ENCODE results near the gene GALM.

Gene GALM

DNA sequence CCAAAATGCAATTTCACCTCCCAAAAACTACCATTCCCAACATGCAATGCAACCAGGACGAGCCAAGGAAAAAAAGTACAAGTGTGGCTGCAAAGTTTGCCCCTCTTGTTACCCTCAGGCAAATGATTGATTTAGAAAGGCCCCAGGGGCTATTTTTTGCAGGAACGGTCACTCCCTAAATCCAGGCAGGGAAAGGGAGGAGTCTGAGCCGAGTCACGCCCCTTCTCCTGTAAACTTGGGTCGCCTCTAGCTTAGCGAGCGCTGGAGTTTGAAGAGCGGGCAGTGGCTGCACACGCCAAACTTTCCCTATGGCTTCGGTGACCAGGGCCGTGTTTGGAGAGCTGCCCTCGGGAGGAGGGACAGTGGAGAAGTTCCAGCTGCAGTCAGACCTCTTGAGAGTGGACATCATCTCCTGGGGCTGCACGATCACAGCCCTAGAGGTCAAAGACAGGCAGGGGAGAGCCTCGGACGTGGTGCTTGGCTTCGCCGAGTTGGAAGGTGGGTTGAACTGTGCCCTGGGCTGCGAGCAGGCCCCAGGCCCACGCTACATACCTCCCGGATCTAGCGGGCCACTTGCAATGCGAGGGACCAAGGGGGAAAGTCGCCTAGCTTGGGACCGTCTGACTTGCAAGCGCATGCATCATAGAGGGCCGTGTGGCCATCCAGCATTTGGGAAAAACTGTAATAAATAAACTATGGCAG, at the start of gene GALM (continued):
- TF ChIP-seq ZNF350 (tag by site-specific recombination; IDR thresholded peaks at IDR 0.05) (no peak), ZSCAN30 (tag by site-specific recombination; IDR thresholded peaks at IDR 0.05) (0 out of 2 replicates have a peak, but pooled peaks have one; percentile 23), SP3 (tag by site-specific recombination; IDR thresholded peaks at IDR 0.05) (peak; percentile 86), ZFHX2 (tag by site-specific recombination; conservative IDR thresholded peaks at IDR 0.05) (0 out of 2 replicates have a peak, but pooled peaks have one; percentile 20), ZNF610 (tag by site-specific recombination; IDR thresholded peaks at IDR 0.05; ENCODE audit: borderline replicate concordance) (no peak), KLF10 (tag by site-specific recombination; IDR thresholded peaks at IDR 0.05) (peak; percentile 61; the same call in 1 of the 2 replicates), YY1 (tag by site-specific recombination; IDR thresholded peaks at IDR 0.05) (0 out of 2 replicates have a peak, but pooled peaks have one; percentile 29), TRIM28 (IDR thresholded peaks at IDR 0.05; ENCODE audit: borderline replicate concordance, low read length) (peak; percentile 82), ZNF354C (tag by site-specific recombination; IDR thresholded peaks at IDR 0.05; ENCODE audit: borderline replicate concordance, low read depth) (no peak), KLF8 (tag by site-specific recombination; IDR thresholded peaks at IDR 0.05) (no peak), ZNF335 (tag by site-specific recombination; conservative IDR thresholded peaks at IDR 0.05) (peak; percentile 95), BCL11B (tag by site-specific recombination; IDR thresholded peaks at IDR 0.05; ENCODE audit: low read depth) (no peak), EGR2 (tag by site-specific recombination; IDR thresholded peaks at IDR 0.05; ENCODE audit: low read depth) (no peak), ZFP37 (tag by site-specific recombination; IDR thresholded peaks at IDR 0.05) (no peak), ZNF624 (tag by site-specific recombination; IDR thresholded peaks at IDR 0.05) (no peak), HOXD13 (CRISPR knock-in tag; IDR thresholded peaks at IDR 0.05; ENCODE audit: borderline replicate concordance) (no peak), ZNF473 (tag by site-specific recombination; IDR thresholded peaks at IDR 0.05) (no peak), ZNF791 (tag by site-specific recombination; IDR thresholded peaks at IDR 0.05) (no peak), ZBTB1 (tag by site-specific recombination; IDR thresholded peaks at IDR 0.05) (no peak), ZBTB17 (tag by site-specific recombination; IDR thresholded peaks at IDR 0.05) (peak; percentile 88), ZNF76 (tag by site-specific recombination; IDR thresholded peaks at IDR 0.05; ENCODE audit: borderline replicate concordance, low read depth) (peak; percentile 95)
- TF ChIP-seq, protein P1, sequence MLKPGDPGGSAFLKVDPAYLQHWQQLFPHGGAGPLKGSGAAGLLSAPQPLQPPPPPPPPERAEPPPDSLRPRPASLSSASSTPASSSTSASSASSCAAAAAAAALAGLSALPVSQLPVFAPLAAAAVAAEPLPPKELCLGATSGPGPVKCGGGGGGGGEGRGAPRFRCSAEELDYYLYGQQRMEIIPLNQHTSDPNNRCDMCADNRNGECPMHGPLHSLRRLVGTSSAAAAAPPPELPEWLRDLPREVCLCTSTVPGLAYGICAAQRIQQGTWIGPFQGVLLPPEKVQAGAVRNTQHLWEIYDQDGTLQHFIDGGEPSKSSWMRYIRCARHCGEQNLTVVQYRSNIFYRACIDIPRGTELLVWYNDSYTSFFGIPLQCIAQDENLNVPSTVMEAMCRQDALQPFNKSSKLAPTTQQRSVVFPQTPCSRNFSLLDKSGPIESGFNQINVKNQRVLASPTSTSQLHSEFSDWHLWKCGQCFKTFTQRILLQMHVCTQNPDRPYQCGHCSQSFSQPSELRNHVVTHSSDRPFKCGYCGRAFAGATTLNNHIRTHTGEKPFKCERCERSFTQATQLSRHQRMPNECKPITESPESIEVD (tag by site-specific recombination; IDR thresholded peaks at IDR 0.05): 0 out of 2 replicates have a peak, but pooled peaks have one; percentile 39
- TF ChIP-seq, protein P2, sequence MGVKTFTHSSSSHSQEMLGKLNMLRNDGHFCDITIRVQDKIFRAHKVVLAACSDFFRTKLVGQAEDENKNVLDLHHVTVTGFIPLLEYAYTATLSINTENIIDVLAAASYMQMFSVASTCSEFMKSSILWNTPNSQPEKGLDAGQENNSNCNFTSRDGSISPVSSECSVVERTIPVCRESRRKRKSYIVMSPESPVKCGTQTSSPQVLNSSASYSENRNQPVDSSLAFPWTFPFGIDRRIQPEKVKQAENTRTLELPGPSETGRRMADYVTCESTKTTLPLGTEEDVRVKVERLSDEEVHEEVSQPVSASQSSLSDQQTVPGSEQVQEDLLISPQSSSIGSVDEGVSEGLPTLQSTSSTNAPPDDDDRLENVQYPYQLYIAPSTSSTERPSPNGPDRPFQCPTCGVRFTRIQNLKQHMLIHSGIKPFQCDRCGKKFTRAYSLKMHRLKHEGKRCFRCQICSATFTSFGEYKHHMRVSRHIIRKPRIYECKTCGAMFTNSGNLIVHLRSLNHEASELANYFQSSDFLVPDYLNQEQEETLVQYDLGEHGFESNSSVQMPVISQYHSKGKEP (tag by site-specific recombination; IDR thresholded peaks at IDR 0.05): peak; percentile 53; the same call in 1 of the 2 replicates
- TF ChIP-seq, protein P3, sequence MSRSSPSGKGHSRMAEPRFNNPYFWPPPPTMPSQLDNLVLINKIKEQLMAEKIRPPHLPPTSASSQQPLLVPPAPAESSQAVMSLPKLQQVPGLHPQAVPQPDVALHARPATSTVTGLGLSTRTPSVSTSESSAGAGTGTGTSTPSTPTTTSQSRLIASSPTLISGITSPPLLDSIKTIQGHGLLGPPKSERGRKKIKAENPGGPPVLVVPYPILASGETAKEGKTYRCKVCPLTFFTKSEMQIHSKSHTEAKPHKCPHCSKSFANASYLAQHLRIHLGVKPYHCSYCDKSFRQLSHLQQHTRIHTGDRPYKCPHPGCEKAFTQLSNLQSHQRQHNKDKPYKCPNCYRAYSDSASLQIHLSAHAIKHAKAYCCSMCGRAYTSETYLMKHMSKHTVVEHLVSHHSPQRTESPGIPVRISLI (tag by site-specific recombination; IDR thresholded peaks at IDR 0.05): peak; percentile 97
- TF ChIP-seq, protein P4, sequence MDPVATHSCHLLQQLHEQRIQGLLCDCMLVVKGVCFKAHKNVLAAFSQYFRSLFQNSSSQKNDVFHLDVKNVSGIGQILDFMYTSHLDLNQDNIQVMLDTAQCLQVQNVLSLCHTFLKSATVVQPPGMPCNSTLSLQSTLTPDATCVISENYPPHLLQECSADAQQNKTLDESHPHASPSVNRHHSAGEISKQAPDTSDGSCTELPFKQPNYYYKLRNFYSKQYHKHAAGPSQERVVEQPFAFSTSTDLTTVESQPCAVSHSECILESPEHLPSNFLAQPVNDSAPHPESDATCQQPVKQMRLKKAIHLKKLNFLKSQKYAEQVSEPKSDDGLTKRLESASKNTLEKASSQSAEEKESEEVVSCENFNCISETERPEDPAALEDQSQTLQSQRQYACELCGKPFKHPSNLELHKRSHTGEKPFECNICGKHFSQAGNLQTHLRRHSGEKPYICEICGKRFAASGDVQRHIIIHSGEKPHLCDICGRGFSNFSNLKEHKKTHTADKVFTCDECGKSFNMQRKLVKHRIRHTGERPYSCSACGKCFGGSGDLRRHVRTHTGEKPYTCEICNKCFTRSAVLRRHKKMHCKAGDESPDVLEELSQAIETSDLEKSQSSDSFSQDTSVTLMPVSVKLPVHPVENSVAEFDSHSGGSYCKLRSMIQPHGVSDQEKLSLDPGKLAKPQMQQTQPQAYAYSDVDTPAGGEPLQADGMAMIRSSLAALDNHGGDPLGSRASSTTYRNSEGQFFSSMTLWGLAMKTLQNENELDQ (tag by site-specific recombination; IDR thresholded peaks at IDR 0.05; ENCODE audit: low read depth): peak; percentile 100
- TF ChIP-seq, protein P5, sequence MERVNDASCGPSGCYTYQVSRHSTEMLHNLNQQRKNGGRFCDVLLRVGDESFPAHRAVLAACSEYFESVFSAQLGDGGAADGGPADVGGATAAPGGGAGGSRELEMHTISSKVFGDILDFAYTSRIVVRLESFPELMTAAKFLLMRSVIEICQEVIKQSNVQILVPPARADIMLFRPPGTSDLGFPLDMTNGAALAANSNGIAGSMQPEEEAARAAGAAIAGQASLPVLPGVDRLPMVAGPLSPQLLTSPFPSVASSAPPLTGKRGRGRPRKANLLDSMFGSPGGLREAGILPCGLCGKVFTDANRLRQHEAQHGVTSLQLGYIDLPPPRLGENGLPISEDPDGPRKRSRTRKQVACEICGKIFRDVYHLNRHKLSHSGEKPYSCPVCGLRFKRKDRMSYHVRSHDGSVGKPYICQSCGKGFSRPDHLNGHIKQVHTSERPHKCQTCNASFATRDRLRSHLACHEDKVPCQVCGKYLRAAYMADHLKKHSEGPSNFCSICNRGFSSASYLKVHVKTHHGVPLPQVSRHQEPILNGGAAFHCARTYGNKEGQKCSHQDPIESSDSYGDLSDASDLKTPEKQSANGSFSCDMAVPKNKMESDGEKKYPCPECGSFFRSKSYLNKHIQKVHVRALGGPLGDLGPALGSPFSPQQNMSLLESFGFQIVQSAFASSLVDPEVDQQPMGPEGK (tag by site-specific recombination; IDR thresholded peaks at IDR 0.05): peak; percentile 50; the same call in 1 of the 2 replicates
- TF ChIP-seq, protein P6, sequence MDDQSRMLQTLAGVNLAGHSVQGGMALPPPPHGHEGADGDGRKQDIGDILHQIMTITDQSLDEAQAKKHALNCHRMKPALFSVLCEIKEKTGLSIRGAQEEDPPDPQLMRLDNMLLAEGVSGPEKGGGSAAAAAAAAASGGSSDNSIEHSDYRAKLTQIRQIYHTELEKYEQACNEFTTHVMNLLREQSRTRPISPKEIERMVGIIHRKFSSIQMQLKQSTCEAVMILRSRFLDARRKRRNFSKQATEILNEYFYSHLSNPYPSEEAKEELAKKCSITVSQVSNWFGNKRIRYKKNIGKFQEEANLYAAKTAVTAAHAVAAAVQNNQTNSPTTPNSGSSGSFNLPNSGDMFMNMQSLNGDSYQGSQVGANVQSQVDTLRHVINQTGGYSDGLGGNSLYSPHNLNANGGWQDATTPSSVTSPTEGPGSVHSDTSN (CRISPR knock-in tag; IDR thresholded peaks at IDR 0.05): no peak
